ENCODE measurements around the gene APBB2.
A peak's percentile ranks its signal among the peaks of the same experiment; 100 is the strongest.
"Not testable (repeated sequence)": the region's sequence is repeated elsewhere in the genome, so short reads cannot be mapped to it uniquely, and the experiment has no call there.

APBB2 gene

GRCh38 chr4:40916218-40916555, 298.2 kb downstream of the APBB2 start:
- DNase-seq (ENCODE audit: low read depth in 2 of 3, low spot score in 2 of 3) = no peak

GRCh38 chr4:40915318-40916217, 298.8 kb downstream of the APBB2 start:
- no peak for DNase-seq (ENCODE audit: low read depth in 2 of 3, low spot score in 2 of 3)

GRCh38 chr4:40912460-40913184, 301.7 kb downstream of the APBB2 start:
- no peak for DNase-seq (ENCODE audit: low read depth in 2 of 3, low spot score in 2 of 3)

- DNase-seq (ENCODE audit: low read depth in 2 of 3, low spot score in 2 of 3) = no peak
Observed at GRCh38 chr4:40910706-40911105, 303.6 kb downstream of the APBB2 start.

- peak in 1 of 3 experiments; percentile 12 for DNase-seq (ENCODE audit: low read depth in 2 of 3, low spot score in 2 of 3)
Observed at GRCh38 chr4:40909363-40909876, 304.9 kb downstream of the APBB2 start.

- DNase-seq (ENCODE audit: low read depth in 2 of 3, low spot score in 2 of 3) = peak; percentile 37 to 72 (median 38)
Observed at GRCh38 chr4:40908702-40909362, 305.5 kb downstream of the APBB2 start.

GRCh38 chr4:40908297-40908696, 306.0 kb downstream of the APBB2 start:
- no peak for DNase-seq (ENCODE audit: low read depth in 2 of 3, low spot score in 2 of 3)

- no peak for DNase-seq (ENCODE audit: low read depth in 2 of 3, low spot score in 2 of 3)
Observed at GRCh38 chr4:40905414-40905813, 308.9 kb downstream of the APBB2 start.

- DNase-seq (ENCODE audit: low read depth in 2 of 3, low spot score in 2 of 3) = not testable (repeated sequence)
Observed at GRCh38 chr4:40900531-40900930, 313.8 kb downstream of the APBB2 start.

- peak; percentile 17 to 57 (median 47) for DNase-seq (ENCODE audit: low read depth in 2 of 3, low spot score in 2 of 3)
Observed at GRCh38 chr4:40897557-40898203, 316.7 kb downstream of the APBB2 start.

GRCh38 chr4:40890764-40891163, 323.6 kb downstream of the APBB2 start:
- no peak for DNase-seq (ENCODE audit: low read depth in 2 of 3, low spot score in 2 of 3)

GRCh38 chr4:40890199-40890598, 324.1 kb downstream of the APBB2 start:
- no peak for DNase-seq (ENCODE audit: low read depth in 2 of 3, low spot score in 2 of 3)

GRCh38 chr4:40888933-40889332, 325.4 kb downstream of the APBB2 start:
- no peak for DNase-seq (ENCODE audit: low read depth in 2 of 3, low spot score in 2 of 3)

GRCh38 chr4:40887764-40888131, 326.6 kb downstream of the APBB2 start:
- no peak for DNase-seq (ENCODE audit: low read depth in 2 of 3, low spot score in 2 of 3)

GRCh38 chr4:40886931-40887763, 327.2 kb downstream of the APBB2 start:
- DNase-seq (ENCODE audit: low read depth in 2 of 3, low spot score in 2 of 3) = no peak

GRCh38 chr4:40881851-40882250, 332.5 kb downstream of the APBB2 start:
- no peak for DNase-seq (ENCODE audit: low read depth in 2 of 3, low spot score in 2 of 3)

- no peak for DNase-seq (ENCODE audit: low read depth in 2 of 3, low spot score in 2 of 3)
Observed at GRCh38 chr4:40881096-40881495, 333.2 kb downstream of the APBB2 start.

- no peak for DNase-seq (ENCODE audit: low read depth in 2 of 3, low spot score in 2 of 3)
Observed at GRCh38 chr4:40878548-40879055, 335.7 kb downstream of the APBB2 start.

GRCh38 chr4:40877081-40877480, 337.3 kb downstream of the APBB2 start:
- no peak for DNase-seq (ENCODE audit: low read depth in 2 of 3, low spot score in 2 of 3)

GRCh38 chr4:40875507-40876150, 338.7 kb downstream of the APBB2 start:
- DNase-seq (ENCODE audit: low read depth in 2 of 3, low spot score in 2 of 3) = no peak

Measured in activated CD8-positive, alpha-beta memory T cell treated with anti-CD3 and anti-CD28 coated beads for 48 hours (primary cell).